Endothelial cell (in vitro differentiated cells): ENCODE results near the gene CHRDL2. TPM values are rescaled to one million over a fixed set of nuclear protein-coding genes. Genes with fewer than 3 reads are reported as not detected.

ENCODE experiments used
- DNase-seq: peaks from one replicate; pipeline ENCODE4 v3.0.0; 2021; ENCODE audit warnings: low spot score
- H3K27ac Mint-ChIP-seq: one replicate; pipeline ENCODE4 v1.8.0; 2021; ENCODE audit warnings: mixed read lengths, inconsistent platforms; ENCODE audit not compliant: unreplicated experiment
- H3K27me3 Mint-ChIP-seq: one replicate; pipeline ENCODE4 v1.8.0; 2021; ENCODE audit warnings: mild to moderate bottlenecking, moderate library complexity, mixed read lengths, inconsistent platforms; ENCODE audit not compliant: unreplicated experiment
- H3K36me3 Mint-ChIP-seq: one replicate; pipeline ENCODE4 v1.8.0; 2021; ENCODE audit warnings: mild to moderate bottlenecking, low read depth, mixed read lengths, inconsistent platforms; ENCODE audit not compliant: unreplicated experiment
- H3K4me1 Mint-ChIP-seq: one replicate; pipeline ENCODE4 v1.8.0; 2021; ENCODE audit warnings: mild to moderate bottlenecking, mixed read lengths, inconsistent platforms; ENCODE audit not compliant: unreplicated experiment
- H3K4me3 Mint-ChIP-seq: one replicate; pipeline ENCODE4 v1.8.0; 2021; ENCODE audit warnings: mild to moderate bottlenecking, mixed read lengths, inconsistent platforms; ENCODE audit not compliant: unreplicated experiment
- H3K9me3 Mint-ChIP-seq: one replicate; pipeline ENCODE4 v1.8.0; 2021; ENCODE audit warnings: mixed read lengths, inconsistent platforms; ENCODE audit not compliant: unreplicated experiment
- CTCF ChIP-seq: fragments of 200-600 bp; sonication (generic); IDR thresholded peaks from one replicate; pipeline ENCODE4 v1.5.0; 2021; ENCODE audit warnings: antibody characterized with exemption; ENCODE audit not compliant: unreplicated experiment
- total RNA-seq: library from RNA; stranded (reverse); fragmentation: NEBNext Ultra II Directional; extraction: Animal tissue kit (Norgen Biotek cat#: 25700); gene quantifications from one replicate; pipeline ENCODE4 v1.2.1, GENCODE V29; 2021; ENCODE audit not compliant: unreplicated experiment

The CHRDL2 gene
- total RNA-seq, 1 donor from 2014 or later, result 0.21 TPM

GRCh38 chr11:74679513-74679865, 51.7 kb downstream of the CHRDL2 start:
- Mint-ChIP-seq H3K27me3 (peaks cover 15% of the 10 kb centered on the region), H3K9me3 (no peaks in the 10 kb centered on the region), H3K36me3 (no peaks in the 10 kb centered on the region), H3K4me1 (no peaks in the 10 kb centered on the region), H3K27ac (no peak overlapping the region), H3K4me3 (no peak overlapping the region)
- DNase-seq, result no peak
- no peak for TF ChIP-seq CTCF

- no peak for TF ChIP-seq CTCF
- Mint-ChIP-seq H3K27ac (no peak overlapping the region), H3K4me3 (no peak overlapping the region), H3K27me3 (peaks cover 14% of the 10 kb centered on the region), H3K36me3 (no peaks in the 10 kb centered on the region), H3K4me1 (no peaks in the 10 kb centered on the region), H3K9me3 (no peaks in the 10 kb centered on the region)
- DNase-seq, result no peak
These were observed 52.4 kb downstream of the CHRDL2 start for GRCh38 chr11:74678591-74679512.

DNA sequence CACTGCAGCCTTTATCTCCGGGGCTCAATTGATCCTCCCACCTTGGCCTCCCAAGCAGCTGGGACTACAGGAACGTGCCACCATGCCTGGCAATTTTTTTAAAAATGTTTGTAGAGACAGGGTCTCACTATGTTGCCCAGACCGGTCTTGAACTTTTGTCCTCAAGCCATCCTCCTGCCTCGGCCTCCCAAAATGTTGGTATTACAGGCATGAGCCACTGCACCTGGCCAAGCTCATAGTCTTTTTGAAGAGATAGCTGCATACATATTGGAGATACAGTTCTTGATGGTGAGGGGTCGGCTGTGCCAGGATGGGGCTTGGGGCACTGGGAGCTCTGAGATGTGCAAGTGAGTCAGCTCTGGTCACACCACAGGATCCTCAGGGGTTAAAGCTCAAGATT, 53.2 kb downstream of the CHRDL2 start:
- TF ChIP-seq CTCF, result no peak
- Mint-ChIP-seq H3K9me3 (no peaks in the 10 kb centered on the region), H3K27me3 (peaks cover 13% of the 10 kb centered on the region), H3K36me3 (no peaks in the 10 kb centered on the region), H3K27ac (no peak overlapping the region), H3K4me3 (no peak overlapping the region), H3K4me1 (no peaks in the 10 kb centered on the region)
- no peak for DNase-seq

DNA sequence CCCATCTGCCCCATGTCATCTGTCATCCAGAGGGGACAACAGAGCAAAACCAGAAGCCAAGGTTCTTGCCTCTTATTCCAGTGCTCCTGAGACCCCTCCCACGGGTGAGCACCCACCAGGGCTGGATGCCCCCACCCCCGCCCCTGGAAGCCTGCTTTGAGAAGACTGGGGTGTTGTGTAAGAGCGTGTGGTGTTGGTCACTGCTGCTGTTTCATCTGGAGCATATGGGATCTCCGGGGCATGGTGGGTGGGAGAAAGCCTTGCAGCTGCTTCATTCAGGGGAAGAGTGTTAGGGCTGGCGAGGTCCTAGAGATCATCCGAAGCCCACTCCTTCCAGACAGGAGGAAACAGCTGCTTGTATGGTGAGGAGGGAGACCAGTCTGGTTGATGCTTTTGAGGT, 54.1 kb downstream of the CHRDL2 start:
- Mint-ChIP-seq H3K4me1 (no peaks in the 10 kb centered on the region), H3K27ac (no peak overlapping the region), H3K4me3 (no peak overlapping the region), H3K27me3 (peaks cover 11% of the 10 kb centered on the region), H3K9me3 (no peaks in the 10 kb centered on the region), H3K36me3 (no peaks in the 10 kb centered on the region)
- DNase-seq, result no peak
- TF ChIP-seq CTCF, result no peak

DNA sequence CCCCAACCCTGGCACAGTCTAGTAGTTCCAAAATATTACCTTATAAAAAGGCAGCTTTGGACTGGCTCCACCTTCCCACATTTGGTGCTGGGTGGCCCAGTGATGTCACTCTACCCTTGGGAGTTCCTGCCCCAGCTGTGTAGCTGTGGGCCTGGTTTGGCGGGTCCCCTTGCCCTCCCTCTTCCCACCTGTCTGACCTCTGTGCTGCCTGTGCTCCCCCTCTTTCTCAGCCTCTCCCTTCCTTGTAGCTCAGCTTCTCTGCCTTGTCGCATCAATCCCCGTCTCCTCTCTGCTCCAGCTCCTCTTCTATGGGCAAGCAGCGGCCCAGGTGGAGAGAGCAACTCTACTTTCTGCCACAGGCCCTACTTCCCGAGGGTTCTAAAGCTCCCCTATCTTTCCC, 54.6 kb downstream of the CHRDL2 start:
- no peak for TF ChIP-seq CTCF
- Mint-ChIP-seq H3K27me3 (peaks cover 11% of the 10 kb centered on the region), H3K27ac (no peak overlapping the region), H3K9me3 (no peaks in the 10 kb centered on the region), H3K4me3 (no peak overlapping the region), H3K36me3 (no peaks in the 10 kb centered on the region), H3K4me1 (no peaks in the 10 kb centered on the region)
- no peak for DNase-seq
